SK-N-SH (cell line): ENCODE data around the gene METTL1. TPM values are rescaled to one million over a fixed set of nuclear protein-coding genes. Genes with fewer than 3 reads are reported as not detected.

Experiments used
- CTCF ChIA-PET: fragments of 300-600, 350-600 bp; formaldehyde crosslinking; extraction: SDS; loops from one replicate; lab custom pipeline; 2021; lab: Yijun Ruan, JAX
- POLR2A ChIA-PET: fragments of 350-600 bp; sonication (Branson Sonifier 250); formaldehyde crosslinking; extraction: SDS; loops from one replicate; lab custom pipeline; 2020; ENCODE audit warnings: antibody characterized with exemption, inconsistent platforms; lab: Yijun Ruan, JAX
- DNase-seq: peaks from one replicate; pipeline ENCODE4 v3.0.0; 2012
- H2AFZ ChIP-seq: fragments of 200-600 bp; sonication (generic); 2 replicates; pipeline ENCODE4 v1.8.1; 2016; ENCODE audit warnings: antibody characterized with exemption, mild to moderate bottlenecking, low read depth
- H3F3A ChIP-seq: fragments of 200-600 bp; sonication (generic); replicated peaks from 2 replicates; pipeline ENCODE3; 2016; ENCODE audit warnings: antibody characterized with exemption, mild to moderate bottlenecking; ENCODE audit not compliant: insufficient read depth
- H3K27ac ChIP-seq, 2 experiments: fragments of 200-500 bp in 1 of 2; fragments of 200-600 bp in 1 of 2; sonication (Bioruptor generic) in 1 of 2; sonication (generic), shearing (Covaris generic) in 1 of 2; 2 replicates each; pipeline versions ENCODE4 v1.5.1 to v1.6.1; 2014 to 2016; ENCODE audit warnings: low read depth in 2 of 2, inconsistent platforms in 1 of 2, low read length in 1 of 2, mild to moderate bottlenecking in 1 of 2, mixed read lengths in 1 of 2
- H3K27me3 ChIP-seq: fragments of 200-600 bp; sonication (generic), shearing (Covaris generic); 2 replicates; pipeline ENCODE4 v1.6.1; 2016; ENCODE audit warnings: mixed run types; ENCODE audit not compliant: insufficient read depth
- H3K36me3 ChIP-seq, 2 experiments: fragments of 200-500 bp in 1 of 2; fragments of 200-600 bp in 1 of 2; sonication (Bioruptor generic) in 1 of 2; sonication (generic) in 1 of 2; replicated peaks in 1 of 2; 2 replicates each; pipeline versions ENCODE3 to v1.5.1; 2014 to 2016; ENCODE audit warnings: low read length in 1 of 2, mild to moderate bottlenecking in 1 of 2; ENCODE audit not compliant: insufficient read depth in 2 of 2, control insufficient read depth in 1 of 2
- H3K4me1 ChIP-seq, 2 experiments: fragments of 200-500 bp in 1 of 2; fragments of 200-600 bp in 1 of 2; sonication (Bioruptor generic) in 1 of 2; sonication (generic), shearing (Covaris generic) in 1 of 2; 2 replicates each; pipeline versions ENCODE4 v1.5.1 to v1.6.1; 2014 to 2016; ENCODE audit warnings: low read depth in 1 of 2, low read length in 1 of 2, mixed run types in 1 of 2; ENCODE audit not compliant: insufficient read depth in 2 of 2, control insufficient read depth in 1 of 2
- H3K4me2 ChIP-seq: fragments of 200-600 bp; sonication (generic), shearing (Covaris generic); 2 replicates; pipeline ENCODE4 v1.6.1; 2017; ENCODE audit warnings: mixed run types
- H3K4me3 ChIP-seq, 2 experiments: fragments of 200-500 bp in 1 of 2; fragments of 200-600 bp in 1 of 2; sonication (Bioruptor generic) in 1 of 2; sonication (generic), shearing (Covaris generic) in 1 of 2; 2 replicates each; pipeline versions ENCODE4 v1.5.1 to v1.8.1; 2014 to 2016; ENCODE audit warnings: low read depth in 2 of 2, inconsistent platforms in 1 of 2, low read length in 1 of 2, mild to moderate bottlenecking in 1 of 2, mixed read lengths in 1 of 2, moderate library complexity in 1 of 2
- H3K79me2 ChIP-seq: fragments of 200-600 bp; sonication (generic); 2 replicates; pipeline ENCODE4 v1.8.1; 2017; ENCODE audit warnings: mild to moderate bottlenecking; ENCODE audit not compliant: insufficient read depth
- H3K9ac ChIP-seq: fragments of 200-600 bp; sonication (generic); 2 replicates; pipeline ENCODE4 v1.6.1; 2017; ENCODE audit warnings: mixed run types
- H3K9me2 ChIP-seq: fragments of 200-600 bp; sonication (generic); 2 replicates; pipeline ENCODE4 v1.6.1; 2017; ENCODE audit warnings: mixed run types
- H3K9me3 ChIP-seq: fragments of 200-600 bp; sonication (generic); 2 replicates; pipeline ENCODE4 v1.6.1; 2017; ENCODE audit warnings: mixed run types, mild to moderate bottlenecking, moderate library complexity
- H4K20me1 ChIP-seq: fragments of 200-600 bp; sonication (generic); 2 replicates; pipeline ENCODE4 v1.6.1; 2017; ENCODE audit warnings: mild to moderate bottlenecking, mixed run types; ENCODE audit not compliant: insufficient read depth
- ELF1 ChIP-seq: IDR thresholded peaks from 2 replicates; pipeline ENCODE4 v1.4.0; 2012
- EP300 ChIP-seq, 2 experiments: IDR thresholded peaks; 2 replicates each; pipeline versions ENCODE4 v1.4.0 to v1.6.1; 2012; ENCODE audit warnings: borderline replicate concordance in 1 of 2, low read depth in 1 of 2, low read length in 1 of 2
- EZH2phosphoT487 ChIP-seq: fragments of 200-600 bp; sonication (generic); IDR thresholded peaks from 2 replicates; pipeline ENCODE4 v1.6.1; 2017; ENCODE audit warnings: low read depth, mixed run types, mild to moderate bottlenecking, antibody characterized with exemption, moderate library complexity, borderline replicate concordance
- FOXM1 ChIP-seq: IDR thresholded peaks from 2 replicates; pipeline ENCODE4 v1.4.0; 2012; ENCODE audit warnings: low read depth, mild to moderate bottlenecking
- GABPA ChIP-seq: IDR thresholded peaks from 2 replicates; pipeline ENCODE4 v1.4.0; 2012; ENCODE audit warnings: low read depth, mild to moderate bottlenecking
- GATA2 ChIP-seq: sonication (generic); formaldehyde crosslinking; IDR thresholded peaks from 2 replicates; pipeline ENCODE4 v1.5.0; 2020; ENCODE audit warnings: mild to moderate bottlenecking, missing genetic modification reagents
- NRF1 ChIP-seq: IDR thresholded peaks from 2 replicates; pipeline ENCODE4 v1.6.1; 2012; ENCODE audit warnings: low read depth, mild to moderate bottlenecking, low read length
- RXRA ChIP-seq: IDR thresholded peaks from 2 replicates; pipeline ENCODE4 v1.4.0; 2012; ENCODE audit warnings: low read depth, mild to moderate bottlenecking, borderline replicate concordance
- SIN3A ChIP-seq: IDR thresholded peaks from 2 replicates; pipeline ENCODE4 v1.6.1; 2012; ENCODE audit warnings: low read depth, mild to moderate bottlenecking, low read length, moderate library complexity, borderline replicate concordance
- TAF1 ChIP-seq: IDR thresholded peaks from 2 replicates; pipeline ENCODE4 v1.6.1; 2012; ENCODE audit warnings: low read depth, mild to moderate bottlenecking, low read length, moderate library complexity, borderline replicate concordance
- TCF12 ChIP-seq: IDR thresholded peaks from 2 replicates; pipeline ENCODE4 v1.4.0; 2012
- TEAD4 ChIP-seq: IDR thresholded peaks from 2 replicates; pipeline ENCODE4 v1.4.0; 2012; ENCODE audit warnings: mild to moderate bottlenecking, borderline replicate concordance; ENCODE audit not compliant: insufficient read depth
- YY1 ChIP-seq: IDR thresholded peaks from 2 replicates; pipeline ENCODE4 v1.4.0; 2012; ENCODE audit warnings: low read depth, mild to moderate bottlenecking
- WGBS: methylation state at CpG from one replicate; pipeline ENCODE4 v1.1.6; 2017; ENCODE audit warnings: low lambda C conversion rate; 5-methylcytosine and 5-hydroxymethylcytosine counted together
- polyA plus RNA-seq, 3 experiments: library from polyadenylated mRNA; depleted of rRNA; stranded (reverse); fragments of >200 nt; gene quantifications; 2 replicates each; pipeline ENCODE4 v1.2.3, GENCODE V29; 2012
- TF ChIP-seq, protein P1 (sequence below): fragments of 200-600 bp; sonication (generic); IDR thresholded peaks from 2 replicates; pipeline ENCODE4 v1.6.1; 2017; ENCODE audit warnings: antibody characterized with exemption, mild to moderate bottlenecking, moderate library complexity
- TF ChIP-seq, protein P2 (sequence below): IDR thresholded peaks from 2 replicates; pipeline ENCODE4 v1.4.0; 2012; ENCODE audit warnings: low read depth
- TF ChIP-seq, protein P3 (sequence below): IDR thresholded peaks from 2 replicates; pipeline ENCODE4 v1.4.0; 2012; ENCODE audit warnings: low read depth, borderline replicate concordance
- TF ChIP-seq, protein P4 (sequence below): IDR thresholded peaks from 2 replicates; pipeline ENCODE4; 2012

METTL1 gene
- polyA plus RNA-seq, 1 of the 3 experiments (the other 2 are of a cell fraction) = 28.0 TPM

DNA sequence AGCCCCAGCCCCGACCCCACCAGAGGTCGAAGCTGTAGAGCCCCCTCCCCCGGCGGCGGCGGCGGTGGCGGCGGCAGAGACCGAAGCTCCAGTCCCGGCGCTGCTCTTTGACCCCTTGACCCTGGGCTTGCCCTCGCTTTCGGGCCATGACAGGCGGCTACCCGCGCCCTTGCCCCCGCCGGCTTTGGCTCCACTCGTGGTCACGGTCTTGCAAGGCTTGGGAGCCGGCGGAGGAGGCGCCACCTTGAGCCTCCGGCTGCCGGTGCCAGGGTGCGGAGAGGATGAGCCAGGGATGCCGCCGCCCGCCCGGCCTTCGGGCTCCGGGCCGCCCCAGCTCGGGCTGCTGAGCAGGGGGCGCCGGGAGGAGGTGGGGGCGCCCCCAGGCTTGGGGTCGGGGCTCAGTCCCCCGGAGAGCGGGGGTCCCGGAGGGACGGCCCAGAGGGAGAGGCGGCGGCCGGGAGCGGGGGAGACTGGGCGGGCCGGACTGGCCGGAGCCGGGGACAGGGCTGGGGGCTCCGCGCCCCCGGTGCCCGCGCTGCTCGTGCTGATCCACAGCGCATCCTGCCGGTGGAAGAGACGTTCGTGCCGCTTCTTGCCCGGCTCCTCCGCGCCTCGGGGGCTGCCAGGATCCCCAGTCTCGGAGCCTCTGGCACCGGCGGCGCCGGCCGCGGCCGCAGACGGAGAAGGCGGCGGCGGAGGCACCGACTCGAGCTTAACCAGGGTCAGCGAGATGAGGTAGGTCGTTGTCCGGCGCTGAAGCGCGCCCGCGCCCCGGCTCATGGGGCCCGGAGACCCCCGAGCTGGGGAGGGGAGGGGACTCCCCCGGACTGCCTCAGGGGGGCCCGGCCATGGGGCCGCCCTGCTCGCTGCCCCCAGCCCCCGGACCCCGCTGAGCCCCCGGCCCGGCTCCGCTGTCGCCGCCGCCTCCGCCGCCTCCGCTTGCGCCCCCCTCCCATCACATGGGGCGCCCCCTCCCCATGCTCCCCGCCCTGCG lies 34.1 kb downstream of the METTL1 start:
- peak; percentile 84 for DNase-seq
- no peaks in the 10 kb centered on the region for H3K27me3 ChIP-seq
- H3K79me2 ChIP-seq = no peaks in the 10 kb centered on the region
- ChIA-PET POLR2A (interaction anchor here (0.5 to 2.6 kb wide), 3 partner anchors 12 to 249 kb away, joined by 3 to 21 read pairs (median 5); partner anchors contain the start of gene CDK4), CTCF (interaction anchor here (0.7 to 7.1 kb wide), 17 partner anchors 13 to 168 kb away, joined by 3 to 133 read pairs (median 5); partner anchors contain the start of genes B4GALNT1, CDK4 and CYP27B1)
- H3K9me3 ChIP-seq = no peaks in the 10 kb centered on the region
- H4K20me1 ChIP-seq = no peaks in the 10 kb centered on the region
- H3K9me2 ChIP-seq = no peaks in the 10 kb centered on the region
- peaks cover 0 to 2% of the 10 kb centered on the region in 2 experiments for H3K36me3 ChIP-seq
- no peak overlapping the region; a peak in 1 of 4 replicates for H3K27ac ChIP-seq
- peak overlapping the region; percentile 87 for H3K4me2 ChIP-seq
- H3F3A ChIP-seq = peaks cover 18% of the 10 kb centered on the region
- peak overlapping the region; percentile 63 to 68 for H3K4me3 ChIP-seq
- H2AFZ ChIP-seq = peak overlapping the region; percentile 59; the same call in 1 of the 2 replicates
- 44% methylated on average over 16 of the region's 110 CpGs for WGBS
- H3K4me1 ChIP-seq = peaks cover 0 to 29% of the 10 kb centered on the region in 2 experiments; a peak in 2 of 4 replicates
- TF ChIP-seq, protein P1, sequence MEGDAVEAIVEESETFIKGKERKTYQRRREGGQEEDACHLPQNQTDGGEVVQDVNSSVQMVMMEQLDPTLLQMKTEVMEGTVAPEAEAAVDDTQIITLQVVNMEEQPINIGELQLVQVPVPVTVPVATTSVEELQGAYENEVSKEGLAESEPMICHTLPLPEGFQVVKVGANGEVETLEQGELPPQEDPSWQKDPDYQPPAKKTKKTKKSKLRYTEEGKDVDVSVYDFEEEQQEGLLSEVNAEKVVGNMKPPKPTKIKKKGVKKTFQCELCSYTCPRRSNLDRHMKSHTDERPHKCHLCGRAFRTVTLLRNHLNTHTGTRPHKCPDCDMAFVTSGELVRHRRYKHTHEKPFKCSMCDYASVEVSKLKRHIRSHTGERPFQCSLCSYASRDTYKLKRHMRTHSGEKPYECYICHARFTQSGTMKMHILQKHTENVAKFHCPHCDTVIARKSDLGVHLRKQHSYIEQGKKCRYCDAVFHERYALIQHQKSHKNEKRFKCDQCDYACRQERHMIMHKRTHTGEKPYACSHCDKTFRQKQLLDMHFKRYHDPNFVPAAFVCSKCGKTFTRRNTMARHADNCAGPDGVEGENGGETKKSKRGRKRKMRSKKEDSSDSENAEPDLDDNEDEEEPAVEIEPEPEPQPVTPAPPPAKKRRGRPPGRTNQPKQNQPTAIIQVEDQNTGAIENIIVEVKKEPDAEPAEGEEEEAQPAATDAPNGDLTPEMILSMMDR = peak; percentile 49
- TF ChIP-seq GATA2 (CRISPR knock-in tag) (no peak), EZH2phosphoT487 (no peak), ELF1 (no peak), TCF12 (no peak)
- TF ChIP-seq, protein P2, sequence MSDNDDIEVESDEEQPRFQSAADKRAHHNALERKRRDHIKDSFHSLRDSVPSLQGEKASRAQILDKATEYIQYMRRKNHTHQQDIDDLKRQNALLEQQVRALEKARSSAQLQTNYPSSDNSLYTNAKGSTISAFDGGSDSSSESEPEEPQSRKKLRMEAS = no peak
- H3K9ac ChIP-seq = peak overlapping the region; percentile 55

DNA sequence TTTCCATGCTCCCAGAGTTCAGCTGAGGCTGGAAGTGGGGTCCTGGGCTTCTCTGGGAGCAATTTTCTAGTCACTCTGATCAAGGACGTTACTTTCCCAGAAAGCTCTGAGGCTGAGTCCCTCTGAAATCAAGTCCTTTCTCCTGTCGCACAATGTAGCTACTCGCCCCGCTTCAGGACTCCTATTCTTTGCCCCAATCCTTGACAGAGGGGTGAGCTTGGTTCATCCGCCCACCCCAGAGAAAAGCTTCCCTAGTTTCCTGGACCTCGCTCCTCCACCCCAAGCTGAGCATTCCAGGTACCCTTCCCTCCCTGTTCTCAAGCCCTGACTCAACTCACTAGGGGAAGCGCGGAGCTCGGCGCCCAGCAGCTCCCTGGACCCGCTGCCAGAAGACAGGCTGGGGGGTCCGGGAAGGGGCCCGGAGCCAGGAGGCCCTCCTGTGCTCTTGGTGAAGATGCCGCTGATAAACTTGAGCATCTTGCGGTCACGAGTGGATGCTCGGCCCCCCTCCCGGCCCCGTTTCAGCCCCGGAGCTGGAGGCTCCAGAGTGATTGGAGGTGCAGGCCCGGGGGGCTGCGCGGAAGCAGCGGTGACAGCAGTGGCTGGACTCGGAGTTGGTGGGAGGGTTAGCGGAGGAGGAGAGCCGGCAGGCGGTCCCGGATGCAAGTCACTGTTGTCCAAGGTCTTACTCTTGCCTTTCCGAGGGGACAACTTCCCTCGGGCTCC lies 35.0 kb downstream of the METTL1 start:
- Histone ChIP-seq H3K4me3 (peak overlapping the region in 1 of 2 experiments; percentile 68; a peak in 2 of 4 replicates), H3K9me2 (no peaks in the 10 kb centered on the region), H2AFZ (no peak overlapping the region), H3K4me1 (peaks cover 0 to 29% of the 10 kb centered on the region in 2 experiments; a peak in 2 of 4 replicates), H4K20me1 (no peaks in the 10 kb centered on the region), H3F3A (peaks cover 18% of the 10 kb centered on the region), H3K36me3 (peaks cover 0 to 4% of the 10 kb centered on the region in 2 experiments), H3K27ac (no peak overlapping the region), H3K9me3 (no peaks in the 10 kb centered on the region), H3K9ac (no peak overlapping the region), H3K79me2 (no peaks in the 10 kb centered on the region), H3K27me3 (no peaks in the 10 kb centered on the region), H3K4me2 (peak overlapping the region; percentile 87)
- ChIA-PET CTCF (interaction anchor here (0.7 to 7.1 kb wide), 17 partner anchors 8 to 167 kb away, joined by 3 to 133 read pairs (median 7); partner anchors contain the start of genes B4GALNT1, CDK4, CYP27B1 and TSPAN31), POLR2A (interaction anchor here (1.2 to 2.9 kb wide), 3 partner anchors 8 to 15 kb away, joined by 3 to 21 read pairs (median 17); partner anchors contain the start of genes CDK4 and TSPAN31)
- DNase-seq = no peak
- WGBS = 66% methylated on average over 30 of the region's 31 CpGs
- no peak for TF ChIP-seq SIN3A
- TF ChIP-seq RXRA = no peak
- no peak for TF ChIP-seq FOXM1
- TF ChIP-seq, protein P3, sequence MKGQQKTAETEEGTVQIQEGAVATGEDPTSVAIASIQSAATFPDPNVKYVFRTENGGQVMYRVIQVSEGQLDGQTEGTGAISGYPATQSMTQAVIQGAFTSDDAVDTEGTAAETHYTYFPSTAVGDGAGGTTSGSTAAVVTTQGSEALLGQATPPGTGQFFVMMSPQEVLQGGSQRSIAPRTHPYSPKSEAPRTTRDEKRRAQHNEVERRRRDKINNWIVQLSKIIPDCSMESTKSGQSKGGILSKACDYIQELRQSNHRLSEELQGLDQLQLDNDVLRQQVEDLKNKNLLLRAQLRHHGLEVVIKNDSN = no peak
- TF ChIP-seq, protein P4, sequence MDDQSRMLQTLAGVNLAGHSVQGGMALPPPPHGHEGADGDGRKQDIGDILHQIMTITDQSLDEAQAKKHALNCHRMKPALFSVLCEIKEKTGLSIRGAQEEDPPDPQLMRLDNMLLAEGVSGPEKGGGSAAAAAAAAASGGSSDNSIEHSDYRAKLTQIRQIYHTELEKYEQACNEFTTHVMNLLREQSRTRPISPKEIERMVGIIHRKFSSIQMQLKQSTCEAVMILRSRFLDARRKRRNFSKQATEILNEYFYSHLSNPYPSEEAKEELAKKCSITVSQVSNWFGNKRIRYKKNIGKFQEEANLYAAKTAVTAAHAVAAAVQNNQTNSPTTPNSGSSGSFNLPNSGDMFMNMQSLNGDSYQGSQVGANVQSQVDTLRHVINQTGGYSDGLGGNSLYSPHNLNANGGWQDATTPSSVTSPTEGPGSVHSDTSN = no peak
- no peak for TF ChIP-seq GABPA
- no peak for TF ChIP-seq TAF1
- TF ChIP-seq EP300 (IDR thresholded peaks at IDR 0.05; ENCODE audit: borderline replicate concordance in 1 of 2, low read depth in 1 of 2, low read length in 1 of 2) = no peak
- no peak for TF ChIP-seq NRF1
- TF ChIP-seq GATA2 (CRISPR knock-in tag) = no peak
- TF ChIP-seq TEAD4 = no peak
- TF ChIP-seq YY1 = no peak
